Measurements from ENCODE around the gene EBNA1BP2.

GRCh38 chr1:43149889-43150288 lies 22.2 kb downstream of the EBNA1BP2 start:
- TF ChIP-seq CTCF (IDR thresholded peaks at IDR 0.05) (no peak), POLR2A (IDR thresholded peaks at IDR 0.05) (no peak)
